H1 (cell line): Measurements from ENCODE around the gene NR1H2. TPM values are rescaled to one million over a fixed set of nuclear protein-coding genes. Genes with fewer than 3 reads are reported as not detected.

Experiments
- polyA plus RNA-seq, 7 experiments: library from polyadenylated mRNA; depleted of rRNA in 3 of 7; stranded (reverse) in 5 of 7; unstranded in 2 of 7; fragments of >200 nt in 5 of 7; fragments of 200-250 nt in 2 of 7; gene quantifications; 1 replicate in 5 of 7; 2 replicates in 1 of 7; 4 replicates in 1 of 7; pipeline versions ENCODE4 v1.2.1 to v1.2.3, GENCODE V29; 2011 to 2013; ENCODE audit warnings: missing spikeins in 2 of 7, mixed read lengths in 2 of 7
- total RNA-seq: library from RNA; stranded (reverse); fragmentation: NEBNext Ultra II Directional; extraction: Animal tissue kit (Norgen Biotek cat#: 25700); gene quantifications from 2 replicates; pipeline ENCODE4 v1.2.1, GENCODE V29; 2021

Gene NR1H2
- total and polyA plus RNA-seq, 2 of the 8 experiments (the other 6 are each of a cell fraction or from before 2014, with no cell fraction given), result 40.3 to 47.5 TPM

Other genes with a start within 250 kb of the NR1H2 start
- gene IZUMO2, start 213.2 kb upstream of the NR1H2 start, total RNA-seq, result 0.94 and 1.7 TPM in 2 replicates
- 1.9 TPM in 2 replicates for gene IZUMO2, start 213.2 kb upstream of the NR1H2 start, polyA plus RNA-seq (2011; rRNA removed)
- gene MYH14, start 172.8 kb upstream of the NR1H2 start, total RNA-seq, result 25.7 and 28.6 TPM in 2 replicates
- gene MYH14, start 172.8 kb upstream of the NR1H2 start, polyA plus RNA-seq (2011; rRNA removed), result 17.3 and 25.3 TPM in 2 replicates
- 7.2 and 8.5 TPM in 2 replicates for gene KCNC3, start 47.1 kb upstream of the NR1H2 start, total RNA-seq
- gene KCNC3, start 47.1 kb upstream of the NR1H2 start, polyA plus RNA-seq (2011; rRNA removed), result 3.9 and 6.3 TPM in 2 replicates
- 0.71 and 1.1 TPM in 2 replicates for gene NAPSA, start 10.8 kb upstream of the NR1H2 start, total RNA-seq
- 0.73 and 0.93 TPM in 2 replicates for gene NAPSA, start 10.8 kb upstream of the NR1H2 start, polyA plus RNA-seq (2011; rRNA removed)
- 141 and 149 TPM in 2 replicates for gene POLD1, start 7.9 kb downstream of the NR1H2 start, total RNA-seq
- gene POLD1, start 7.9 kb downstream of the NR1H2 start, polyA plus RNA-seq (2011; rRNA removed), result 142 and 191 TPM in 2 replicates
- gene SPIB, start 42.5 kb downstream of the NR1H2 start, total RNA-seq, result 9.6 and 11.1 TPM in 2 replicates
- 11.8 and 17.4 TPM in 2 replicates for gene SPIB, start 42.5 kb downstream of the NR1H2 start, polyA plus RNA-seq (2011; rRNA removed)
- gene MYBPC2, start 56.4 kb downstream of the NR1H2 start, total RNA-seq, result 3.1 and 4.1 TPM in 2 replicates
- 1.8 and 2.7 TPM in 2 replicates for gene MYBPC2, start 56.4 kb downstream of the NR1H2 start, polyA plus RNA-seq (2011; rRNA removed)
- gene EMC10, start 100.0 kb downstream of the NR1H2 start, total RNA-seq, result 103 and 105 TPM in 2 replicates
- gene EMC10, start 100.0 kb downstream of the NR1H2 start, polyA plus RNA-seq (2011; rRNA removed), result 77.6 and 107 TPM in 2 replicates
- 8.1 and 9.1 TPM in 2 replicates for gene GARIN5A, start 100.4 kb downstream of the NR1H2 start, total RNA-seq
- gene GARIN5A, start 100.4 kb downstream of the NR1H2 start, polyA plus RNA-seq (2011; rRNA removed), result 18.5 and 31.5 TPM in 2 replicates
- gene JOSD2, start 134.7 kb downstream of the NR1H2 start, total RNA-seq, result 1.9 and 3.6 TPM in 2 replicates
- gene JOSD2, start 134.7 kb downstream of the NR1H2 start, polyA plus RNA-seq (2011; rRNA removed), result 5.6 and 6.6 TPM in 2 replicates
- gene ASPDH, start 137.5 kb downstream of the NR1H2 start, total RNA-seq, result not detected in 2 replicates
- not detected in 2 replicates for gene ASPDH, start 137.5 kb downstream of the NR1H2 start, polyA plus RNA-seq (2011; rRNA removed)
- 11.5 and 13.4 TPM in 2 replicates for gene LRRC4B, start 192.0 kb downstream of the NR1H2 start, total RNA-seq
- 20.8 and 21.2 TPM in 2 replicates for gene LRRC4B, start 192.0 kb downstream of the NR1H2 start, polyA plus RNA-seq (2011; rRNA removed)